Fibroblast of the conjunctiva (primary cell): ENCODE measurements around the gene SHQ1.
A peak's percentile ranks its signal among the peaks of the same experiment; 100 is the strongest.

Source experiments
- DNase-seq: peaks from one replicate; pipeline ENCODE4 v3.0.0-alpha.2; 2010; ENCODE audit warnings: low read depth

SHQ1 gene

GRCh38 chr3:72848703-72849081, 447 bp upstream of the SHQ1 start:
- no peak for DNase-seq

- DNase-seq: no peak
These were observed 963 bp downstream of the SHQ1 start for GRCh38 chr3:72847282-72847681.

GRCh38 chr3:72846166-72846565, 2.1 kb downstream of the SHQ1 start:
- no peak for DNase-seq

GRCh38 chr3:72844436-72844993, 3.7 kb downstream of the SHQ1 start:
- no peak for DNase-seq

- DNase-seq: no peak
These were observed 9.2 kb downstream of the SHQ1 start for GRCh38 chr3:72839057-72839456.

GRCh38 chr3:72836923-72837322, 11.3 kb downstream of the SHQ1 start:
- DNase-seq: no peak

- DNase-seq: no peak
These were observed 11.8 kb downstream of the SHQ1 start for GRCh38 chr3:72836416-72836815.

GRCh38 chr3:72830452-72831223, 17.6 kb downstream of the SHQ1 start:
- DNase-seq: no peak

- DNase-seq: no peak
These were observed 18.5 kb downstream of the SHQ1 start for GRCh38 chr3:72829701-72830100.

GRCh38 chr3:72821161-72821781, 27.0 kb downstream of the SHQ1 start:
- DNase-seq: no peak

GRCh38 chr3:72820415-72820814, 27.8 kb downstream of the SHQ1 start:
- DNase-seq: peak; percentile 56

GRCh38 chr3:72818905-72819304, 29.3 kb downstream of the SHQ1 start:
- peak; percentile 67 for DNase-seq

GRCh38 chr3:72818092-72818773, 30.0 kb downstream of the SHQ1 start:
- no peak for DNase-seq

GRCh38 chr3:72816862-72817355, 31.3 kb downstream of the SHQ1 start:
- no peak for DNase-seq

GRCh38 chr3:72814308-72814707, 33.9 kb downstream of the SHQ1 start:
- no peak for DNase-seq

- no peak for DNase-seq
These were observed 36.0 kb downstream of the SHQ1 start for GRCh38 chr3:72812201-72812600.

GRCh38 chr3:72811571-72811970, 36.7 kb downstream of the SHQ1 start:
- no peak for DNase-seq

- DNase-seq: no peak
These were observed 37.4 kb downstream of the SHQ1 start for GRCh38 chr3:72810659-72811434.

- no peak for DNase-seq
These were observed 38.2 kb downstream of the SHQ1 start for GRCh38 chr3:72810063-72810462.

- DNase-seq: no peak
These were observed 43.9 kb downstream of the SHQ1 start for GRCh38 chr3:72804361-72804760.

GRCh38 chr3:72803573-72803972, 44.7 kb downstream of the SHQ1 start:
- no peak for DNase-seq

GRCh38 chr3:72802001-72802400, 46.2 kb downstream of the SHQ1 start:
- DNase-seq: no peak
